K562 (cell line): ENCODE data around the gene CAMK2N1. TPM values are rescaled to one million over a fixed set of nuclear protein-coding genes. Genes with fewer than 3 reads are reported as not detected.

Source experiments
- ATAC-seq: fragments of 200-7000 bp; cut with Tn5 transposase; 3 replicates; pipeline ENCODE4 v1.9.1; 2020; ENCODE audit warnings: moderate library complexity
- BruUV-seq: library from RNA; stranded (reverse); fragments of 400-500 nt; replicated peaks from 2 replicates; lab custom pipeline; 2021; lab: Mats Ljungman, UMichigan
- CTCF ChIA-PET: fragments of 300-600 bp; formaldehyde crosslinking; extraction: SDS; loops from one replicate; lab custom pipeline; 2021; ENCODE audit warnings: low intra/inter-chr PET ratio; lab: Yijun Ruan, JAX
- POLR2A ChIA-PET: fragments of 300-600, 350-650 bp; sonication (Branson Sonifier 250); formaldehyde crosslinking; extraction: SDS; loops from one replicate; lab custom pipeline; 2021; ENCODE audit warnings: antibody characterized with exemption, inconsistent platforms; lab: Yijun Ruan, JAX
- DNase-seq, 4 experiments: peaks; one replicate each; pipeline versions ENCODE4 v3.0.0 to v3.0.0-alpha.2; 2011 to 2018; ENCODE audit warnings: low spot score in 3 of 4, mixed read lengths in 3 of 4; ENCODE audit errors: extremely low read depth in 1 of 4
- FAIRE-seq: peaks from 2 replicates; lab custom pipeline; 2011; peaks lifted over from hg19 to GRCh38; lab: Jason Lieb, UNC
- H2AFZ ChIP-seq: 2 replicates; pipeline ENCODE4 v1.6.0; 2011; ENCODE audit warnings: low read depth, low read length, control low read depth, inconsistent platforms
- H3K27ac ChIP-seq: fragments of 200-600 bp; 3 replicates; pipeline ENCODE4 v1.8.0; 2011; ENCODE audit warnings: low read depth, mild to moderate bottlenecking, control low read depth, inconsistent platforms, low read length, moderate library complexity, mixed read lengths; ENCODE audit errors: extremely low read depth
- H3K27me3 ChIP-seq, 2 experiments: fragments of 300-600 bp in 1 of 2; 2 replicates in 1 of 2; 3 replicates in 1 of 2; pipeline versions ENCODE4 v1.6.0 to v1.8.0; 2011; ENCODE audit warnings: inconsistent platforms in 2 of 2, low read length in 2 of 2, mild to moderate bottlenecking in 1 of 2, mixed read lengths in 1 of 2, moderate library complexity in 1 of 2; ENCODE audit not compliant: control insufficient read depth in 2 of 2, insufficient read depth in 2 of 2
- H3K36me3 ChIP-seq: fragments of 300-600 bp; 3 replicates; pipeline ENCODE4 v1.8.0; 2011; ENCODE audit warnings: mild to moderate bottlenecking, low read length, inconsistent platforms; ENCODE audit not compliant: control insufficient read depth, insufficient read depth
- H3K4me1 ChIP-seq, 2 experiments: fragments of 200-600 bp in 1 of 2; replicated peaks in 1 of 2; 2 replicates in 1 of 2; 3 replicates in 1 of 2; pipeline versions ENCODE4 v1.5.1 to v1.8.0; 2011; ENCODE audit warnings: inconsistent platforms in 2 of 2, low read length in 2 of 2, mild to moderate bottlenecking in 1 of 2, mixed read lengths in 1 of 2, moderate library complexity in 1 of 2; ENCODE audit not compliant: control insufficient read depth in 2 of 2, insufficient read depth in 2 of 2
- H3K4me2 ChIP-seq: 2 replicates; pipeline ENCODE4 v1.6.1; 2011; ENCODE audit warnings: low read length, control low read depth, inconsistent platforms, mixed read lengths; ENCODE audit not compliant: insufficient read depth
- H3K4me3 ChIP-seq: fragments of 200-600 bp; sonication (generic), shearing (Covaris generic); 2 replicates; pipeline ENCODE4 v1.5.1; 2016; ENCODE audit warnings: control low read depth, inconsistent platforms
- H3K79me2 ChIP-seq: fragments of 200-600 bp; 3 replicates; pipeline ENCODE4 v1.8.0; 2011; ENCODE audit warnings: low read length, inconsistent platforms; ENCODE audit not compliant: control insufficient read depth, insufficient read depth
- H3K9ac ChIP-seq, 2 experiments: 2 replicates each; pipeline versions ENCODE4 v1.6.0 to v1.6.1; 2011; ENCODE audit warnings: low read depth in 2 of 2, low read length in 2 of 2, control low read depth in 1 of 2, inconsistent platforms in 1 of 2, mild to moderate bottlenecking in 1 of 2, mixed read lengths in 1 of 2; ENCODE audit not compliant: insufficient read depth in 1 of 2
- H3K9me1 ChIP-seq: one replicate; pipeline ENCODE4 v1.6.0; 2011; ENCODE audit warnings: inconsistent platforms, mild to moderate bottlenecking, low read length, moderate library complexity; ENCODE audit not compliant: control insufficient read depth, insufficient read depth
- H3K9me3 ChIP-seq: replicated peaks from 2 replicates; pipeline ENCODE4 v1.5.1; 2011; ENCODE audit warnings: low read depth, low read length, inconsistent platforms; ENCODE audit not compliant: control insufficient read depth, insufficient read depth
- H4K20me1 ChIP-seq: replicated peaks from 2 replicates; pipeline ENCODE4 v1.6.1; 2011; ENCODE audit warnings: low read length, inconsistent platforms, mixed read lengths; ENCODE audit not compliant: control insufficient read depth, insufficient read depth
- E2F3 ChIP-seq: fragments of 250-450 bp; sonication (Bioruptor Pico); IDR thresholded peaks from 2 replicates; pipeline ENCODE4 v1.4.0; 2020; ENCODE audit warnings: mild to moderate bottlenecking
- L3MBTL2 ChIP-seq: fragments of 450-650 bp; IDR thresholded peaks from 2 replicates; pipeline ENCODE4 v1.6.1; 2016; ENCODE audit warnings: mild to moderate bottlenecking, moderate library complexity
- MEIS2 ChIP-seq: fragments of 450-650 bp; IDR thresholded peaks from 2 replicates; pipeline ENCODE4 v1.6.1; 2014; ENCODE audit warnings: mild to moderate bottlenecking; ENCODE audit not compliant: partially characterized antibody
- SP1 ChIP-seq: sonication (generic); formaldehyde crosslinking; IDR thresholded peaks from 2 replicates; pipeline ENCODE4 v1.8.1; 2022; ENCODE audit warnings: mild to moderate bottlenecking, missing genetic modification reagents
- ZBTB1 ChIP-seq: sonication (generic); formaldehyde crosslinking; IDR thresholded peaks from 2 replicates; pipeline ENCODE4 v1.8.1; 2023; ENCODE audit warnings: missing genetic modification reagents, low read depth, mild to moderate bottlenecking, borderline replicate concordance
- ZFP36 ChIP-seq: fragments of 150-350 bp; IDR thresholded peaks from 2 replicates; pipeline ENCODE4 v1.6.1; 2018; ENCODE audit warnings: low read length, low read depth; ENCODE audit not compliant: partially characterized antibody
- WGBS: fragments of 100-300 bp; shearing (Covaris generic); methylation state at CpG from one replicate; pipeline ENCODE4 v1.1.6; 2016; ENCODE audit warnings: low coverage, mixed read lengths; ENCODE audit not compliant: insufficient coverage; ENCODE audit errors: missing lambda C conversion rate; 5-methylcytosine and 5-hydroxymethylcytosine counted together
- in situ Hi-C: fragments of 300-500 bp; cut with MboI; formaldehyde crosslinking; loops from 4 replicates; pipeline ENCODE4 v1.15.0; 2018; ENCODE audit warnings: inconsistent platforms, mixed read lengths
- intact Hi-C: fragments of 100-400 bp; cut with micrococcal nuclease; formaldehyde crosslinking; loops from 2 replicates; pipeline ENCODE4 v1.14.2; 2022
- polyA plus RNA-seq, 8 experiments: library from polyadenylated mRNA; depleted of rRNA in 4 of 8; stranded (reverse) in 5 of 8; unstranded in 3 of 8; fragments of >200 nt; fragmentation: Nextera tagmentation in 2 of 8; fragmentation: Illumina TruSeq in 1 of 8; extraction: Ambion mirVana in 2 of 8; extraction: Trizol in 1 of 8; gene quantifications; 2 replicates each; pipeline versions ENCODE4 v1.2.1 to v1.2.3, GENCODE V29; 2011 to 2014; ENCODE audit warnings: inconsistent platforms in 1 of 8, missing spikeins in 1 of 8
- total RNA-seq, 7 experiments: library from RNA; depleted of rRNA in 6 of 7; stranded (reverse); fragments of >200 nt in 6 of 7; fragmentation: Illumina TruSeq in 2 of 7; extraction: Trizol in 2 of 7; gene quantifications; 2 replicates each; pipeline versions ENCODE4 v1.2.1 to v1.2.3, GENCODE V29; 2011 to 2021; ENCODE audit warnings: low replicate concordance in 1 of 7

The CAMK2N1 gene
- total and polyA plus RNA-seq, 9 of the 15 experiments (the other 6 are each of a cell fraction or from before 2014, with no cell fraction given): 0.09 to 1.4 (median 0.34) TPM

DNA sequence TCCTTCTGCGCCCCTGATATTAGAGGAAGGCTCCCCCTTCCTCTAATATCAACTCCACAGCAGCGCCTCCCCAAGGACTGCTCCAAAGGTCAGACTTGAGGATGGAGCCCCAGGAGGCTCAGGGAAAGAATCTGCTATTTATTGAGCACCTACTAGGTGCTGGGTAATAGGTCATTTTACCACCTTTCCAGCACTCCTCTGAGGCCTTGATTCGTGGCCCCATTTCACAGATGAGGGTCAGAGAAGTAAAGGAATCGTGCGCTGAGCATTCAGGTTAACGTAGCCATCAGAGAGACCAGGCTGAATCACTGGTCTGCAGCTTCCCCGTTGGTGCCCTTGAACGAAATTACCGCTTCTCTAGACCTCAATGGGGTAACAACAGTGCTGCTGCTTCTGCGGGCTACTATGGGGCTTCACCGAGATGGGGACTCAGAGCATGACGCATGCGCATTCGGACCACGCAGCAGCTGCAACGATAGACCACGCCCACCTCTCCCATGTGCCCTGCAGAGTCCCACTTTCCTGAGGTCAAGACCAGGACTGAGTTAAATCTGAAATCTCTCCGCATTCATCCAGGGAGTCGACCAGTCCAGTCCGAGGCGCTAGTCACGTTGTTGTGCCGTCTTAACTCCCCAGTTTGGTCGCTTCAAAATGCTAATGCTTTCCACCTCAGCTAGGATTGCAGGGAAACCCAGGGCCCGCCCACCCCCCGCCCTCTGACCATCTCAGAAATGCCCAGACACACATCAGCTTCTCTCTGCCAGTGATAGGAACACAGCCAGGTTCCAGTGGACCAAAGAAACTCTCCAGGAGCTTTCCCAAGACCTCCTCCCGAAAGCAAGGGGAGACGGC is 12.9 kb downstream of the CAMK2N1 start (continued):
- TF ChIP-seq SP1 (CRISPR knock-in tag) (peak; percentile 36; the same call in 1 of the 2 replicates), L3MBTL2 (peak; percentile 58; the same call in 1 of the 2 replicates), ZBTB1 (CRISPR knock-in tag) (0 out of 2 replicates have a peak, but pooled peaks have one; percentile 38)

DNA sequence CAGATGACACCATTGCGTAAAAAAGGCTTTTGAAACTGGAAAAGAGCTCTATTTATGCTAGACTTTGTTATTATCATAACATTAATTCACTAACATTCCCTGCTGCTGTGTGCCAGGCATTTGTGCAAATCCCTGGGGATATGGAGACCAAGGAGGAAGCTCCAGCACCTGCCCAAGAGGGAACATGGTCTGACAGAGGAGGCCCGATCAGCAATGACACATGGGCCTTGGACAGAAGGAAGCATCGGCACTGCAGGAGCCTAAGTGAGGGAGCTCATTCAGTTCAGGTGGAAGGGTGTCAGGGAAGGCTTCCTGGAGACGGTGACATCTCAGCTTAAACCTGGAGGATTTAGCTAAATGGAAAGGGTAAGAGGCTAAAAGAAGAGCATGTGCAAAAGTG is 13.9 kb downstream of the CAMK2N1 start:
- no TSS peak for BruUV-seq
- no peaks in the 10 kb centered on the region for H3K9me1 ChIP-seq
- no peaks in the 10 kb centered on the region for H3K9me3 ChIP-seq
- H3K27ac ChIP-seq: no peak overlapping the region
- TF ChIP-seq E2F3 (CRISPR knock-in tag) (no peak), MEIS2 (no peak), ZFP36 (peak; percentile 53)
- DNase-seq (no peak), ATAC-seq (no peak), FAIRE-seq (no peak)
- H4K20me1 ChIP-seq: peaks cover 3% of the 10 kb centered on the region; the same call in 1 of the 2 replicates
- intact Hi-C loops (no loop called here), in situ Hi-C loops (no loop called here)
- H3K27me3 ChIP-seq: peaks cover 0 to 39% of the 10 kb centered on the region in 2 experiments; a peak in 3 of 5 replicates
- no peak overlapping the region for H3K9ac ChIP-seq
- no peaks in the 10 kb centered on the region for H3K36me3 ChIP-seq
- no peak overlapping the region for H3K4me2 ChIP-seq
- 9% methylated on average over 4 of the region's 4 CpGs for WGBS
- ChIA-PET POLR2A (interaction anchor here (0.7 to 1.7 kb wide), 2 partner anchors 10 to 152 kb away, joined by 4 read pairs; no protein-coding TSS in a partner anchor), CTCF (no interaction called here)
- no peak overlapping the region for H2AFZ ChIP-seq
- H3K4me3 ChIP-seq: no peak overlapping the region
- H3K79me2 ChIP-seq: no peaks in the 10 kb centered on the region
- peaks cover 5 to 14% of the 10 kb centered on the region in 2 experiments; a peak in 4 of 5 replicates for H3K4me1 ChIP-seq
